Fibroblast of lung (primary cell): ENCODE results near the gene IL23R.

Experiments
- CTCF ChIP-seq, 2 donors: IDR thresholded peaks in 1 of 2; conservative IDR thresholded peaks in 1 of 2; 1 replicate in 1 of 2; 2 replicates in 1 of 2; pipeline ENCODE4 v1.5.1; 2011 to 2012; ENCODE audit warnings: low read length in 2 of 2, control low read depth in 1 of 2, inconsistent platforms in 1 of 2, low read depth in 1 of 2, mild to moderate bottlenecking in 1 of 2
- EZH2 ChIP-seq: IDR thresholded peaks from 2 replicates; pipeline ENCODE4 v1.5.1; 2012; ENCODE audit warnings: low read length, control low read depth, mild to moderate bottlenecking; ENCODE audit errors: missing control alignments

- TF ChIP-seq CTCF (conservative IDR thresholded peaks at IDR 0.05 in 1 of 2, IDR thresholded peaks at IDR 0.05 in 1 of 2; ENCODE audit: low read depth in 1 of 2, low read length in 2 of 2) (no peak), EZH2 (no peak)
Observed at GRCh38 chr1:67138813-67139499, 27.3 kb upstream of the IL23R start.
